H9 (cell line): ENCODE results near the gene TRUB1. TPM values are rescaled to one million over a fixed set of nuclear protein-coding genes. Genes with fewer than 3 reads are reported as not detected.

Experiments
- DNase-seq: peaks from one replicate; pipeline ENCODE4 v3.0.0-alpha.2; 2017
- H2AFZ ChIP-seq: one replicate; pipeline ENCODE4 v1.6.1; 2013; ENCODE audit warnings: mild to moderate bottlenecking, low read length, control low read depth, moderate library complexity
- H2AK5ac ChIP-seq: 2 replicates; pipeline ENCODE4 v1.6.1; 2013; ENCODE audit warnings: low read length, control low read depth, mixed read lengths; ENCODE audit not compliant: insufficient read length
- H2BK120ac ChIP-seq: one replicate; pipeline ENCODE4 v1.6.1; 2013; ENCODE audit warnings: low read depth, mild to moderate bottlenecking, low read length, control low read depth, inconsistent platforms; ENCODE audit not compliant: poor library complexity, severe bottlenecking
- H2BK12ac ChIP-seq: 2 replicates; pipeline ENCODE4 v1.6.1; 2013; ENCODE audit warnings: low read length, control low read depth, mixed read lengths, low read depth; ENCODE audit not compliant: insufficient read length
- H2BK15ac ChIP-seq: 2 replicates; pipeline ENCODE4 v1.6.1; 2013; ENCODE audit warnings: low read depth, low read length, control low read depth
- H2BK20ac ChIP-seq: one replicate; pipeline ENCODE4 v1.6.1; 2013; ENCODE audit warnings: low read depth, mild to moderate bottlenecking, low read length, control low read depth, inconsistent platforms; ENCODE audit not compliant: poor library complexity, severe bottlenecking
- H2BK5ac ChIP-seq: 2 replicates; pipeline ENCODE4 v1.6.1; 2013; ENCODE audit warnings: low read length, control low read depth, mixed read lengths; ENCODE audit not compliant: insufficient read length
- H3K14ac ChIP-seq: 2 replicates; pipeline ENCODE4 v1.6.1; 2013; ENCODE audit warnings: low read length, control low read depth; ENCODE audit not compliant: insufficient read depth
- H3K18ac ChIP-seq: 2 replicates; pipeline ENCODE4 v1.6.1; 2013; ENCODE audit warnings: low read depth, mild to moderate bottlenecking, mixed read lengths, low read length, control low read depth; ENCODE audit not compliant: insufficient read length
- H3K23ac ChIP-seq: 2 replicates; pipeline ENCODE4 v1.6.1; 2013; ENCODE audit warnings: low read length, control low read depth, mixed read lengths, low read depth; ENCODE audit not compliant: insufficient read length
- H3K23me2 ChIP-seq: 2 replicates; pipeline ENCODE4 v1.6.1; 2013; ENCODE audit warnings: low read depth, mild to moderate bottlenecking, mixed read lengths, low read length, control low read depth; ENCODE audit not compliant: insufficient read length, poor library complexity, severe bottlenecking
- H3K27ac ChIP-seq: 2 replicates; pipeline ENCODE4 v1.5.1; 2013; ENCODE audit warnings: low read length, control low read depth, mixed read lengths, low read depth; ENCODE audit not compliant: insufficient read length
- H3K27me3 ChIP-seq: 2 replicates; pipeline ENCODE4 v1.6.1; 2013; ENCODE audit warnings: low read length, control low read depth, inconsistent platforms; ENCODE audit not compliant: insufficient read depth
- H3K4ac ChIP-seq: 2 replicates; pipeline ENCODE4 v1.6.1; 2013; ENCODE audit warnings: low read depth, mild to moderate bottlenecking, control low read depth, inconsistent platforms, low read length, moderate library complexity
- H3K4me1 ChIP-seq: 2 replicates; pipeline ENCODE4 v1.6.1; 2013; ENCODE audit warnings: low read length, control low read depth, inconsistent platforms; ENCODE audit not compliant: insufficient read depth
- H3K4me2 ChIP-seq: 2 replicates; pipeline ENCODE4 v1.6.1; 2013; ENCODE audit warnings: low read length, control low read depth, mixed read lengths; ENCODE audit not compliant: insufficient read length, insufficient read depth
- H3K56ac ChIP-seq: 2 replicates; pipeline ENCODE4 v1.6.1; 2013; ENCODE audit warnings: low read depth, mild to moderate bottlenecking, mixed read lengths, low read length, control low read depth; ENCODE audit not compliant: insufficient read length
- H3K79me1 ChIP-seq: 2 replicates; pipeline ENCODE4 v1.6.1; 2013; ENCODE audit warnings: low read depth, mild to moderate bottlenecking, moderate library complexity, low read length, control low read depth, inconsistent platforms; ENCODE audit not compliant: insufficient read depth, poor library complexity, severe bottlenecking
- H3K79me2 ChIP-seq: 2 replicates; pipeline ENCODE4 v1.6.1; 2013; ENCODE audit warnings: low read length, control low read depth, inconsistent platforms; ENCODE audit not compliant: insufficient read depth
- H3K9ac ChIP-seq: 2 replicates; pipeline ENCODE4 v1.6.1; 2013; ENCODE audit warnings: low read length, control low read depth, mixed read lengths; ENCODE audit not compliant: insufficient read length; ENCODE audit errors: extremely low read depth
- H3K9me3 ChIP-seq: one replicate; pipeline ENCODE4 v1.6.1; 2013; ENCODE audit warnings: low read depth, low read length, inconsistent platforms; ENCODE audit not compliant: control insufficient read depth
- H3T11ph ChIP-seq: one replicate; pipeline ENCODE4 v1.6.1; 2013; ENCODE audit warnings: mild to moderate bottlenecking, low read length, control low read depth, inconsistent platforms
- H4K20me1 ChIP-seq: one replicate; pipeline ENCODE4 v1.6.1; 2013; ENCODE audit not compliant: control insufficient read depth, insufficient read length, insufficient read depth
- H4K5ac ChIP-seq: 2 replicates; pipeline ENCODE4 v1.6.1; 2013; ENCODE audit warnings: low read depth, mild to moderate bottlenecking, mixed read lengths, low read length, control low read depth; ENCODE audit not compliant: insufficient read length
- H4K8ac ChIP-seq: replicated peaks from 2 replicates; pipeline ENCODE4 v1.6.1; 2013; ENCODE audit warnings: low read length, control low read depth, mixed read lengths, low read depth; ENCODE audit not compliant: insufficient read length
- H4K91ac ChIP-seq: 2 replicates; pipeline ENCODE4 v1.6.1; 2013; ENCODE audit warnings: low read depth, mild to moderate bottlenecking, moderate library complexity, mixed read lengths, low read length, control low read depth; ENCODE audit not compliant: insufficient read length
- H3K27ac Mint-ChIP-seq, 3 experiments: 2 replicates in 2 of 3; 3 replicates in 1 of 3; pipeline ENCODE4 v1.8.0; 2020 to 2021; ENCODE audit warnings: mixed read lengths in 3 of 3, mild to moderate bottlenecking in 1 of 3, moderate library complexity in 1 of 3
- H3K27me3 Mint-ChIP-seq: 2 replicates; pipeline ENCODE4 v1.8.0; 2021; ENCODE audit warnings: low read depth, mild to moderate bottlenecking, moderate library complexity, mixed read lengths
- H3K36me3 Mint-ChIP-seq, 3 experiments: 2 replicates in 2 of 3; 3 replicates in 1 of 3; pipeline ENCODE4 v1.8.0; 2020 to 2021; ENCODE audit warnings: low read depth in 3 of 3, mixed read lengths in 3 of 3; ENCODE audit not compliant: insufficient read depth in 1 of 3
- H3K4me1 Mint-ChIP-seq, 2 experiments: 2 replicates each; pipeline ENCODE4 v1.8.0; 2020; ENCODE audit warnings: mixed read lengths in 2 of 2
- H3K4me3 Mint-ChIP-seq, 2 experiments: 2 replicates in 1 of 2; 3 replicates in 1 of 2; pipeline ENCODE4 v1.8.0; 2020 to 2021; ENCODE audit warnings: mild to moderate bottlenecking in 2 of 2, mixed read lengths in 2 of 2, moderate library complexity in 1 of 2
- H3K9me3 Mint-ChIP-seq, 2 experiments: 2 replicates in 1 of 2; 3 replicates in 1 of 2; pipeline ENCODE4 v1.8.0; 2020; ENCODE audit warnings: mild to moderate bottlenecking in 2 of 2, mixed read lengths in 2 of 2, moderate library complexity in 1 of 2
- whole genome bisulfite sequencing: extraction: QIAGEN DNeasy Blood & Tissue Kit; methylation state at CpG from one replicate; pipeline ENCODE4 v1.1.7; 2013; ENCODE audit warnings: missing lambda C conversion rate, low lambda C conversion rate, mixed read lengths; ENCODE audit not compliant: insufficient read length; ENCODE audit errors: extremely low coverage; 5-methylcytosine and 5-hydroxymethylcytosine counted together
- total RNA-seq: library from RNA; stranded (reverse); gene quantifications from 2 replicates; pipeline ENCODE4 v1.2.1, GENCODE V29; 2021
- TF ChIP-seq, protein P1 (sequence below): fragments of 200-600 bp; sonication (generic); conservative IDR thresholded peaks from 3 replicates; pipeline ENCODE4 v1.8.0; 2021; ENCODE audit warnings: antibody characterized with exemption, mild to moderate bottlenecking

TRUB1 gene
- total RNA-seq, 1 experiment from 2014 or later, result 20.6 TPM

DNA sequence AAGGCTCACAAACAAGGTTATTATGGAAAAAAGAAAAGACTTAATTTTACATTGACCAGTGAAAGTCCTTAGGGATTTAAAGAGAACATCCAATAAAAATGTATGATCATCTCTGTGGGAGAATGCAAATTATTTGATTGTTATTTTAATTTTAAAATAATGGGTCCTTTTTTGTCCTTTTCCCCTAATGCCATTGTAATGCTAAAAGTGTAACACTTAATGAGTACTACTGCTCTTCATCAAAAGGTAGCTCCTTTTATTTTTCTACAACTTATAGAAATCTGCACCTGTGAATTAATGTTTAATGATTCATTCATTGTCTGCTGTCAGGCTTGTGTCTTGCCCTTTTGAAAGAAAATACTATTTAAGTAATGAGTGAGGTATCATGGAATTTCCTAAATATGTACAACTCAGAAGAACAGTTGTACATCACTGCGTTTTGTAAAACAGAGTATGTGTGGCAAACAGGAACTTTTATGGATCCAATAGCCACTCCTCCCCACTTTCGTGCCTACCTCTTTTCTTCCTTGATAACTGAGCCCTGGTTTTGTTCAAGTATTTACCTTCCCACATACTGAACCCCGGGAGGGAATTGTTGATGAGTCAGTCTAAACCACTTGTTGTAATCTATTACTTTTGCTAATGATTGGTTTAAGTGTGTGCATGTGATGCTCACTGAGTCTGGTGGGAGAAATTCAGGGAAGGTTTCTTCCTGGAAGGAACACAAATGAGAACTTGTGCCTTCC lies 19.9 kb upstream of the TRUB1 start:
- Histone ChIP-seq H2BK12ac (no peak overlapping the region), H3K23ac (no peak overlapping the region), H4K20me1 (no peaks in the 10 kb centered on the region), H2BK5ac (no peak overlapping the region), H3K79me1 (no peaks in the 10 kb centered on the region), H3K23me2 (no peaks in the 10 kb centered on the region), H3K18ac (no peak overlapping the region), H3K4me1 (no peaks in the 10 kb centered on the region; the same call in 1 of the 2 replicates), H4K91ac (no peak overlapping the region), H2BK120ac (no peak overlapping the region), H2BK15ac (no peak overlapping the region), H3T11ph (no peak overlapping the region), H3K14ac (no peak overlapping the region), H3K9ac (no peak overlapping the region), H3K27me3 (no peaks in the 10 kb centered on the region), H2AFZ (no peak overlapping the region), H4K5ac (no peak overlapping the region), H3K79me2 (no peaks in the 10 kb centered on the region), H3K27ac (no peak overlapping the region), H3K4ac (no peak overlapping the region), H2AK5ac (no peak overlapping the region), H3K4me2 (peak overlapping the region; percentile 23), H3K9me3 (no peaks in the 10 kb centered on the region), H3K56ac (no peak overlapping the region), H4K8ac (no peak overlapping the region), H2BK20ac (no peak overlapping the region)
- no peak for DNase-seq
- Mint-ChIP-seq H3K27me3 (peaks cover 3% of the 10 kb centered on the region; the same call in 1 of the 2 replicates), H3K9me3 (peaks cover 0 to 8% of the 10 kb centered on the region in 2 experiments; a peak in 1 of 5 replicates), H3K4me3 (peak overlapping the region; percentile 19 to 44; a peak in 4 of 5 replicates), H3K36me3 (peaks cover 0 to 7% (median 5%) of the 10 kb centered on the region in 3 experiments; a peak in 3 of 7 replicates), H3K4me1 (peaks cover 23 to 28% of the 10 kb centered on the region in 2 experiments), H3K27ac (peak overlapping the region in 2 of 3 experiments; percentile 85 to 91; a peak in 5 of 7 replicates)
- TF ChIP-seq, protein P1, sequence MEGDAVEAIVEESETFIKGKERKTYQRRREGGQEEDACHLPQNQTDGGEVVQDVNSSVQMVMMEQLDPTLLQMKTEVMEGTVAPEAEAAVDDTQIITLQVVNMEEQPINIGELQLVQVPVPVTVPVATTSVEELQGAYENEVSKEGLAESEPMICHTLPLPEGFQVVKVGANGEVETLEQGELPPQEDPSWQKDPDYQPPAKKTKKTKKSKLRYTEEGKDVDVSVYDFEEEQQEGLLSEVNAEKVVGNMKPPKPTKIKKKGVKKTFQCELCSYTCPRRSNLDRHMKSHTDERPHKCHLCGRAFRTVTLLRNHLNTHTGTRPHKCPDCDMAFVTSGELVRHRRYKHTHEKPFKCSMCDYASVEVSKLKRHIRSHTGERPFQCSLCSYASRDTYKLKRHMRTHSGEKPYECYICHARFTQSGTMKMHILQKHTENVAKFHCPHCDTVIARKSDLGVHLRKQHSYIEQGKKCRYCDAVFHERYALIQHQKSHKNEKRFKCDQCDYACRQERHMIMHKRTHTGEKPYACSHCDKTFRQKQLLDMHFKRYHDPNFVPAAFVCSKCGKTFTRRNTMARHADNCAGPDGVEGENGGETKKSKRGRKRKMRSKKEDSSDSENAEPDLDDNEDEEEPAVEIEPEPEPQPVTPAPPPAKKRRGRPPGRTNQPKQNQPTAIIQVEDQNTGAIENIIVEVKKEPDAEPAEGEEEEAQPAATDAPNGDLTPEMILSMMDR, result no peak
- no CpG with 5 or more reads among the region's 3 CpGs for WGBS
